Cardiac fibroblast (primary cell): Measurements from ENCODE around the gene NGEF.
"Not testable (repeated sequence)": the region's sequence is repeated elsewhere in the genome, so short reads cannot be mapped to it uniquely, and the experiment has no call there.

ENCODE experiments used
- DNase-seq, 2 donors: peaks; one replicate each; pipeline versions ENCODE4 v3.0.0 to v3.0.0-alpha.2; 2010; ENCODE audit warnings: low read depth in 2 of 2
- H3K4me3 ChIP-seq, 2 donors: replicated peaks in 1 of 2; 1 replicate in 1 of 2; 2 replicates in 1 of 2; pipeline ENCODE4 v1.5.1; 2011; ENCODE audit warnings: low read depth in 2 of 2, low read length in 2 of 2, mild to moderate bottlenecking in 2 of 2, moderate library complexity in 1 of 2
- TF ChIP-seq, protein P1 (sequence below): IDR thresholded peaks from one replicate; pipeline ENCODE4 v1.5.1; 2011; ENCODE audit warnings: low read depth, mild to moderate bottlenecking, low read length, inconsistent platforms

Gene NGEF

DNA sequence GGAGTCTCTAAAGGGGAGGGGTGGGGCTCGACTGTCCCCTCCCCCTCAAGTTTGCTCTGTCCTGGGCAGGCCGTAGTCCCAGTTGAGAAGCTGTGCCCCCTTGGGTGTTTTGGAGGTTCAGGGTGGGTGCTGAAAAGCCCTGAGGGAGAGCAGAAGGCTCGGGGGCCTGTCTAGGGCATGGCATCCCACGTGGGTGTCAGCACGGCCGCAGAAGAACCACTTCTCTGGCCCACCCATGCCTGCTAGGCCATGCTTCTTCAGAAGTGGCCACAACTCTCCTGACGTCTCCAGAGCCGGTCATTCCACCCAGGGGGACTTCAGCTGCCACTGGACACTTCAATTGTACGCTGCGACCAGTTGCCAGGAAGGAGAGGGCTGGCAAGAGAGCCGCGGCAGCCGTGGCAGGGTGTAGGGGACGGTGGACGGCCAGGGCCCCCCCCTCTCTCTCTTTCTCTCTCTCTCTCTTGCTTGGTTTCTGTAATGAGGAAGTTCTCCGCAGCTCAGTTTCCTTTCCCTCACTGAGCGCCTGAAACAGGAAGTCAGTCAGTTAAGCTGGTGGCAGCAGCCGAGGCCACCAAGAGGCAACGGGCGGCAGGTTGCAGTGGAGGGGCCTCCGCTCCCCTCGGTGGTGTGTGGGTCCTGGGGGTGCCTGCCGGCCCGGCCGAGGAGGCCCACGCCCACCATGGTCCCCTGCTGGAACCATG, 46.9 kb upstream of the NGEF start, which contains the start of gene INPP5D:
Gene INPP5D (plus strand): TSS at position 546 of the 704 bp plus-strand sequence. CDS start 137 bp downstream, at position 683.
- TF ChIP-seq, protein P1, sequence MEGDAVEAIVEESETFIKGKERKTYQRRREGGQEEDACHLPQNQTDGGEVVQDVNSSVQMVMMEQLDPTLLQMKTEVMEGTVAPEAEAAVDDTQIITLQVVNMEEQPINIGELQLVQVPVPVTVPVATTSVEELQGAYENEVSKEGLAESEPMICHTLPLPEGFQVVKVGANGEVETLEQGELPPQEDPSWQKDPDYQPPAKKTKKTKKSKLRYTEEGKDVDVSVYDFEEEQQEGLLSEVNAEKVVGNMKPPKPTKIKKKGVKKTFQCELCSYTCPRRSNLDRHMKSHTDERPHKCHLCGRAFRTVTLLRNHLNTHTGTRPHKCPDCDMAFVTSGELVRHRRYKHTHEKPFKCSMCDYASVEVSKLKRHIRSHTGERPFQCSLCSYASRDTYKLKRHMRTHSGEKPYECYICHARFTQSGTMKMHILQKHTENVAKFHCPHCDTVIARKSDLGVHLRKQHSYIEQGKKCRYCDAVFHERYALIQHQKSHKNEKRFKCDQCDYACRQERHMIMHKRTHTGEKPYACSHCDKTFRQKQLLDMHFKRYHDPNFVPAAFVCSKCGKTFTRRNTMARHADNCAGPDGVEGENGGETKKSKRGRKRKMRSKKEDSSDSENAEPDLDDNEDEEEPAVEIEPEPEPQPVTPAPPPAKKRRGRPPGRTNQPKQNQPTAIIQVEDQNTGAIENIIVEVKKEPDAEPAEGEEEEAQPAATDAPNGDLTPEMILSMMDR: no peak
- no peak for DNase-seq
- no peak within 1 kb of the TSS for H3K4me3 ChIP-seq

DNA sequence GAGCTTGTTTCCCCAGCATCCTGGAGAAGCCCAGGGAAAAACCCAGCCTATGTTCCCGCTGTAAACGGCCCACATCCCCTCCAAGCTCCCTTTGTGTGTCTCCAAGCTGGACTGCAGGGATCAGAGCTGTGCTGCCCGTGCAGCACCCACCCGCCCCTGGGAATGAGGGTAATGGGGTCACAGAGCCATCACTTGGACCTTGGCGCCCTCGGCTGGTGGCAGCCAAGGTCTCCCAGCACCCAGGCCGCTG, 46.4 kb upstream of the NGEF start:
- no peak overlapping the region for H3K4me3 ChIP-seq
- DNase-seq: no peak
- TF ChIP-seq, protein P1: no peak

GRCh38 chr2:233058717-233059546, 45.9 kb upstream of the NGEF start:
- DNase-seq: no peak
- TF ChIP-seq, protein P1: no peak
- no peak overlapping the region for H3K4me3 ChIP-seq

DNA sequence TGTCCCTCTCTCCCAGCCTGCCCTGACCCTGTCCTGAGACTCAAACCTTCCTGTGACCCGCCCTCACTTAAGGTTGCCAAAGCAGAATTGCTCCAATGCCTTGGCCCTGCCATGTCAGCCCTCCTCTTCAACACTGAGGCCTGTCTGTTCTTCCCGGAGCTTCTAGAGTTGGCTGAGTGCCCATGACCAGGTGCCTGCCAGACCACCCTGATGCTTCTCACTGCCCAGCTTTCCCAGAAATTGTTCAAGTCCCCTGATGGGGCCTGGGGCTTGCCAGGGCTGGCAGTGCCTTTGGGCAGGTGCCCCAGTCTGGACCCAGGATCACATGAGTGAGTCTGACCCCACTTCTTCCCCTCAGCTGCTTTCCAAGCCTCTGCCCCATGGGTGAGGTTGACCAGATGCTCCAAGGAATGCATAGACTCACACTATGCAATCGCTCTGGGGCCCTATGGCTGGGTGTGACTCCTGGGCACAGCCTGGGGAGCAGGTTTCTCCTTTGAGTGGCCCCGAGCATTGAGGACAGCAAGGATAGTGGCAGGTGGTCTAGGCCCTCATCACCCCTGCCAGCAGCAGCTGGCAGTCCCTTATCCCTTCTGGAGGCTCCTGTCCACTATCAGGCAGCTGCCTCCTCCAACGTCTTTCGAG, 44.0 kb upstream of the NGEF start:
- TF ChIP-seq, protein P1: no peak
- DNase-seq: no peak
- no peak overlapping the region for H3K4me3 ChIP-seq

GRCh38 chr2:233055362-233055761, 42.3 kb upstream of the NGEF start:
- TF ChIP-seq, protein P1: no peak
- H3K4me3 ChIP-seq: no peak overlapping the region
- no peak for DNase-seq

DNA sequence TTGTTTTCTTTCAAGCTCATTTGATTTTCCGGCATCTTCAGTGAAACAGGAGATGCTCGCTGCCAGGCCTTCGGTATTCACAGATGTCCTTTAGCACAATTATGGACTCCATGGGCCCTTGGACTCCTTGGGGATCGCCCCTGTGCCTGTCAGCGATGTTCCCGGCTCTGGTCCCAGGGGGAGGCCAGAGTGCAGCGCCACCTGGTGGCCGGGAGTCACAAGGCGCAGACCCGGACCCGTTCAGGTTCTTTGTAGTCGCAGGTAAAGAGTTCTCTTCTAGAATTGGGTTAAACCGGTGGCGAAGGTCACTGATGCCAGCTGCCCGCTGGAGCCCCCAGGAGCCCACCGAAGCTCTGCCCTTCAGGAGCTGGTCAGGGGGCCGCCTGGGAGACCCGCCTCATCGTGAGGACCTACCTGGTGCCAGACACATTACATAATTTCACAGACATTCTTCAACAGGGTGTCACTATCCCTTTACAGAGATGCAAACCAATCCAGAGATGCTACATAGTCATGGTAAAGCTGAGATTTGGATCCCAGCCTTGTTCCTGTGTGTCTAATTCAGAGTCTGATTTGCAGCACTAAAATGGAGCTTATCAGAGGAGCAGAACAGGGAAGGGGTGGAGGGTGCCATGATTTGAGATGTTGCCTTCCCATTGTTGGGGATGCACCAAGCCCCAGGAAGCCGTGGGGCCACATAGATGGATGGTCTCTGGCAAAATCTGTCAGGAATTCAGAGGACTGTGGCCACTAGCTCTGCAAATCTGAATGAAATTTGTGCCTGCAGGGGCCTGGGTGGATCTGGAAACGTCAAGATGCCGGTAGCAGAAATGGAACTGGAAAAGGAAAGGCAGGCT, 41.1 kb upstream of the NGEF start:
- no peak overlapping the region for H3K4me3 ChIP-seq
- DNase-seq: peak; percentile 27 to 48
- TF ChIP-seq, protein P1: peak; percentile 95

DNA sequence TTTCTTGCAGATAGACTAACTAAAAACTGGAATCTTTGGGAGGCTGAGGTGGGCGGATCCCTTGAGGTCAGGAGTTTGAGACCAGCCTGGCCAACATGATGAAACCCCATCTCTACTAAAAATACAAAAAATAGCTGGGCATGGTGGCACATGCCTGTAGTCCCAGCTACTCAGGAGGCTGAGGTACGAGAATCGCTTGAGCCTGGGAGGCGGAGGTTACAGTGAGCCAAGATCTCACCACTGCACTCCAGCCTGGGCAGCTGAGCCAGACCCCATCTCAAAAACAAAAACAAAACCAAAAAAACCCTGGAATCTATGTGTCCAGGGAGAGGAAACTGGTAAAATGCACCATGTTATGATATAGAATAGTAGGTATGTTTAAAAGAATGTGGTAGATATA, 39.5 kb upstream of the NGEF start:
- not testable (repeated sequence) for DNase-seq, H3K4me3 ChIP-seq
